NCI-H510A (cell line): Measurements from ENCODE around the gene PLG.
"Not testable (repeated sequence)": the region's sequence is repeated elsewhere in the genome, so short reads cannot be mapped to it uniquely, and the experiment has no call there.

Source experiments
- DNase-seq: peaks from one replicate; lab custom pipeline; 2025; lab: John Stamatoyannopoulos, UW

PLG gene

GRCh38 chr6:160704688-160705087 lies 2.6 kb downstream of the PLG start:
- not testable (repeated sequence) for DNase-seq

- DNase-seq, result not testable (repeated sequence)
Observed at GRCh38 chr6:160708993-160709392, 6.9 kb downstream of the PLG start.

- no peak for DNase-seq
Observed at GRCh38 chr6:160714731-160715316, 12.8 kb downstream of the PLG start.

- DNase-seq, result no peak
Observed at GRCh38 chr6:160730911-160731310, 28.9 kb downstream of the PLG start.

GRCh38 chr6:160733050-160733646 lies 31.1 kb downstream of the PLG start:
- DNase-seq, result no peak

- DNase-seq, result no peak
Observed at GRCh38 chr6:160734627-160735026, 32.6 kb downstream of the PLG start.

- no peak for DNase-seq
Observed at GRCh38 chr6:160735523-160735922, 33.5 kb downstream of the PLG start.

GRCh38 chr6:160737934-160738333 lies 35.9 kb downstream of the PLG start:
- DNase-seq, result no peak

GRCh38 chr6:160739955-160740354 lies 37.9 kb downstream of the PLG start:
- no peak for DNase-seq

GRCh38 chr6:160741012-160741411 lies 39.0 kb downstream of the PLG start:
- DNase-seq, result not testable (repeated sequence)

- DNase-seq, result no peak
Observed at GRCh38 chr6:160742090-160742489, 40.0 kb downstream of the PLG start.

GRCh38 chr6:160750276-160750689 lies 48.2 kb downstream of the PLG start:
- DNase-seq, result no peak

- DNase-seq, result not testable (repeated sequence)
Observed at GRCh38 chr6:160753211-160753610, 51.2 kb downstream of the PLG start.

- no peak for DNase-seq
Observed at GRCh38 chr6:160755165-160755564, 53.1 kb downstream of the PLG start.

GRCh38 chr6:160756021-160756420 lies 54.0 kb downstream of the PLG start:
- no peak for DNase-seq

- DNase-seq, result no peak
Observed at GRCh38 chr6:160756871-160757270, 54.8 kb downstream of the PLG start.

GRCh38 chr6:160764847-160765246 lies 62.8 kb downstream of the PLG start:
- no peak for DNase-seq

- DNase-seq, result no peak
Observed at GRCh38 chr6:160765412-160765811, 63.4 kb downstream of the PLG start.

- no peak for DNase-seq
Observed at GRCh38 chr6:160766657-160766988, 64.6 kb downstream of the PLG start.

GRCh38 chr6:160766989-160767646 lies 65.1 kb downstream of the PLG start:
- DNase-seq, result peak; percentile 7

- DNase-seq, result no peak
Observed at GRCh38 chr6:160767647-160768019, 65.6 kb downstream of the PLG start.

- no peak for DNase-seq
Observed at GRCh38 chr6:160768101-160768500, 66.1 kb downstream of the PLG start.

- DNase-seq, result no peak
Observed at GRCh38 chr6:160774399-160774798, 72.4 kb downstream of the PLG start.
